ENCODE measurements around the gene OR6X1. TPM values are rescaled to one million over a fixed set of nuclear protein-coding genes. Genes with fewer than 3 reads are reported as not detected.

The OR6X1 gene, protein sequence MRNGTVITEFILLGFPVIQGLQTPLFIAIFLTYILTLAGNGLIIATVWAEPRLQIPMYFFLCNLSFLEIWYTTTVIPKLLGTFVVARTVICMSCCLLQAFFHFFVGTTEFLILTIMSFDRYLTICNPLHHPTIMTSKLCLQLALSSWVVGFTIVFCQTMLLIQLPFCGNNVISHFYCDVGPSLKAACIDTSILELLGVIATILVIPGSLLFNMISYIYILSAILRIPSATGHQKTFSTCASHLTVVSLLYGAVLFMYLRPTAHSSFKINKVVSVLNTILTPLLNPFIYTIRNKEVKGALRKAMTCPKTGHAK
- total RNA-seq: not detected in 2 replicates

GRCh38 chr11:123754101-123754568 lies at the start of gene OR6X1:
OR6X1 (minus strand) TSS chr11:123754518; CDS start chr11:123754518, 0 bp downstream.

GRCh38 chr11:123741159-123742030 lies 12.9 kb downstream of the OR6X1 start, which contains the start of gene ZNF202:
ZNF202 (minus strand) TSS chr11:123741660; CDS start chr11:123730888, 10,772 bp downstream.

Other genes with a start within 250 kb of the OR6X1 start
- under 0.01 TPM in 1 of 2 replicates, not detected in the other for gene SCN3B, start 99.9 kb downstream of the OR6X1 start, total RNA-seq
- 5.9 and 7.4 TPM in 2 replicates for gene ZNF202, start 12.9 kb downstream of the OR6X1 start, total RNA-seq
- not detected in 2 replicates for gene OR6M1, start 51.8 kb upstream of the OR6X1 start, total RNA-seq
- not detected in 2 replicates for gene TMEM225, start 131.2 kb upstream of the OR6X1 start, total RNA-seq
- gene OR8D4, start 147.6 kb upstream of the OR6X1 start, total RNA-seq: not detected in 2 replicates
- not detected in 2 replicates for gene OR4D5, start 185.1 kb upstream of the OR6X1 start, total RNA-seq
- gene OR6T1, start 189.3 kb upstream of the OR6X1 start, total RNA-seq: not detected in 2 replicates
- not detected in 2 replicates for gene OR10S1, start 223.3 kb upstream of the OR6X1 start, total RNA-seq
- not detected in 2 replicates for gene OR10G6, start 240.6 kb upstream of the OR6X1 start, total RNA-seq